K562 treated with DMSO at 1 percent for 48 hours (cell line): ENCODE data around the gene FGF14. TPM values are rescaled to one million over a fixed set of nuclear protein-coding genes. Genes with fewer than 3 reads are reported as not detected.

ENCODE experiments used
- total RNA-seq: library from RNA; unstranded; fragments of 300-600 nt; gene quantifications from 2 replicates; pipeline ENCODE4 v1.2.3, GENCODE V29; 2022; ENCODE audit warnings: low replicate concordance; ENCODE audit errors: extremely low read depth

The FGF14 gene
- not detected in 2 replicates for total RNA-seq

GRCh38 chr13:102401766-102402165 lies at the start of gene FGF14:
FGF14 (minus strand) TSS chr13:102402048.

Other genes with a start within 250 kb of the FGF14 start
- gene TPP2, start 194.9 kb upstream of the FGF14 start, total RNA-seq: not detected in 2 replicates